Thoracic aorta (tissue), 2 donors: ENCODE results near the gene PDE10A. TPM values are rescaled to one million over a fixed set of nuclear protein-coding genes. Genes with fewer than 3 reads are reported as not detected.
A peak's percentile ranks its signal among the peaks of the same experiment; 100 is the strongest.

Experiments
- ATAC-seq: fragments of 150-250 bp; one replicate; pipeline ENCODE4 v1.8.0; 2017; ENCODE audit warnings: low read depth; ENCODE audit not compliant: insufficient number of reproducible peaks, low FRiP score
- DNase-seq: peaks from one replicate; pipeline ENCODE4 v3.0.0-alpha.2; 2020; ENCODE audit warnings: low spot score
- H3K27ac ChIP-seq, 2 donors: fragments of 200-600 bp; sonication (generic); 1 replicate in 1 of 2; 2 replicates in 1 of 2; pipeline ENCODE4 v1.5.1; 2016; ENCODE audit warnings: mild to moderate bottlenecking in 2 of 2, moderate library complexity in 2 of 2
- H3K27me3 ChIP-seq: fragments of 200-600 bp; sonication (generic); replicated peaks from 2 replicates; pipeline ENCODE4 v1.6.0; 2016; ENCODE audit warnings: mild to moderate bottlenecking; ENCODE audit not compliant: insufficient read depth
- H3K36me3 ChIP-seq: fragments of 200-600 bp; sonication (generic); one replicate; pipeline ENCODE4 v1.5.1; 2016
- H3K4me1 ChIP-seq, 2 donors: fragments of 200-600 bp; sonication (generic); 1 replicate in 1 of 2; 2 replicates in 1 of 2; pipeline versions ENCODE4 v1.5.1 to v1.6.0; 2016; ENCODE audit warnings: low read depth in 2 of 2, mild to moderate bottlenecking in 1 of 2; ENCODE audit not compliant: control insufficient read depth in 1 of 2
- H3K4me3 ChIP-seq: fragments of 200-600 bp; sonication (generic); 2 replicates; pipeline ENCODE4 v1.5.1; 2016; ENCODE audit warnings: mild to moderate bottlenecking
- H3K9me3 ChIP-seq: fragments of 200-600 bp; sonication (generic); 2 replicates; pipeline ENCODE4 v1.5.1; 2016
- total RNA-seq, 2 donors: library from RNA; depleted of rRNA; stranded (reverse); fragments of >200 nt; gene quantifications; one replicate each; pipeline versions ENCODE4 v1.1.0 to v1.2.3, GENCODE V29; 2016
- TF ChIP-seq, protein P1 (sequence below): fragments of 200-600 bp; sonication (generic); IDR thresholded peaks from one replicate; pipeline ENCODE4 v1.5.1; 2019; ENCODE audit warnings: antibody characterized with exemption

Gene PDE10A
- total RNA-seq, 2 donors from 2014 or later: 7.0 to 20.8 TPM

DNA sequence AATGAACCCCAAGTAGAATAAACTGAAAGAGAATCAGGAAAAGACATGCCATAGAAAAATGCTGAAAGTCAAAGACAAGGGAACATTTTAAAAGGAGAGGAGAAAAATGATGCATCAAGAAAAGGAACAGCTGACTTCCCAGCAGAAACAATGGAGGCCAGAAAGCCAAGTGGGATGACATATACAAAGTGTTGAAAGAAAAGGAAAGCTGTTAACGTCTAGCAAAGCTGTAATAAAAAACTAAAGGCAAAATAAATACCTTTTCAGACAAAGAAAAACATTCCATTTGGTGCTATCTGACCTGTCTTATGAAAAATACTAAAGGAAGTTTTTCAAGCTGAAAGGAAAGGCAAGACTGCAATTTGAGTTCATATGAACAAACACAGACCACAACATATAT lies 34.1 kb upstream of the PDE10A start:
- ATAC-seq: no peak

DNA sequence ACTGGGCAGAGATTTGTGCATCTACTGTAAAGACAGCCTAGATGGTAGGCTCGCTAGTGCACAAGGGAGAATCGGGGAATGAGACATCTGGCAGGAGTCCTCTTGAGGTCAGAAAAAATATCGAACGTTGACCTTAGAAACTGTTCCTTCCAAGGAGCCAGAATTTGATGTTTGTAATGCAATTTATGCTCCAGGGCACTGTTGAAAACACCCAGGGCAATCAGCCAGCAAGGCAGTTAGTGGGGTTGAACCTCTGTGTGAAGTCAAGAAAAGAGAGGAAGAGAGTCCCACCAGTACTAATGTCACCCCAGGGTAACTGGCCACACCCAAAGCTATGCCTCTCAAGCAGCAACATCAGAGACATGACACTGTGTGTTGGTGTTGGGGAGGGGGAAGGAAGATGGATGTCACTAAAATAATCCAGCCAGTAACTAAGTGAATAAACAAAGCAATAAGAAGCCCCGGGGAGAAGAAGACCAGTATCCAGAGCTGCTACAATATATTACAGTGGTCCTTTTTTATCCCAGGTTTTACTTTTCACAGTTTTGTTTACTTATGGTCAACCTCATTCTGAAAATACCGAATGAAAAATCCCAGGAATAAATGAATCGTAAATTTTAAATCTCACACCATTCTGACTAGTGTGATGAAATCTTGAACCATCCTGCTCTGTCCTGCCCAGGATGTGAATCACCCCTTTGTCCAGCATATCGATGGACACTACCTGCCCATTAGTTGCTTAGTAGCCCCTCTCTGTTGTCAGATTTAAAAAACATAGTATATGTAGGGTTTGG lies 32.9 kb upstream of the PDE10A start:
- no peak for ATAC-seq

More for the DNA sequence above, 34.1 kb upstream of the PDE10A start:
- H3K36me3 ChIP-seq: no peaks in the 10 kb centered on the region
- H3K4me3 ChIP-seq: no peak overlapping the region
- peaks cover 8% of the 10 kb centered on the region for H3K9me3 ChIP-seq
- H3K27ac ChIP-seq: no peak overlapping the region
- peaks cover 0 to 24% of the 10 kb centered on the region in 2 donors for H3K4me1 ChIP-seq
- TF ChIP-seq, protein P1, sequence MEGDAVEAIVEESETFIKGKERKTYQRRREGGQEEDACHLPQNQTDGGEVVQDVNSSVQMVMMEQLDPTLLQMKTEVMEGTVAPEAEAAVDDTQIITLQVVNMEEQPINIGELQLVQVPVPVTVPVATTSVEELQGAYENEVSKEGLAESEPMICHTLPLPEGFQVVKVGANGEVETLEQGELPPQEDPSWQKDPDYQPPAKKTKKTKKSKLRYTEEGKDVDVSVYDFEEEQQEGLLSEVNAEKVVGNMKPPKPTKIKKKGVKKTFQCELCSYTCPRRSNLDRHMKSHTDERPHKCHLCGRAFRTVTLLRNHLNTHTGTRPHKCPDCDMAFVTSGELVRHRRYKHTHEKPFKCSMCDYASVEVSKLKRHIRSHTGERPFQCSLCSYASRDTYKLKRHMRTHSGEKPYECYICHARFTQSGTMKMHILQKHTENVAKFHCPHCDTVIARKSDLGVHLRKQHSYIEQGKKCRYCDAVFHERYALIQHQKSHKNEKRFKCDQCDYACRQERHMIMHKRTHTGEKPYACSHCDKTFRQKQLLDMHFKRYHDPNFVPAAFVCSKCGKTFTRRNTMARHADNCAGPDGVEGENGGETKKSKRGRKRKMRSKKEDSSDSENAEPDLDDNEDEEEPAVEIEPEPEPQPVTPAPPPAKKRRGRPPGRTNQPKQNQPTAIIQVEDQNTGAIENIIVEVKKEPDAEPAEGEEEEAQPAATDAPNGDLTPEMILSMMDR: no peak
- H3K27me3 ChIP-seq: no peaks in the 10 kb centered on the region
- DNase-seq: no peak

DNA sequence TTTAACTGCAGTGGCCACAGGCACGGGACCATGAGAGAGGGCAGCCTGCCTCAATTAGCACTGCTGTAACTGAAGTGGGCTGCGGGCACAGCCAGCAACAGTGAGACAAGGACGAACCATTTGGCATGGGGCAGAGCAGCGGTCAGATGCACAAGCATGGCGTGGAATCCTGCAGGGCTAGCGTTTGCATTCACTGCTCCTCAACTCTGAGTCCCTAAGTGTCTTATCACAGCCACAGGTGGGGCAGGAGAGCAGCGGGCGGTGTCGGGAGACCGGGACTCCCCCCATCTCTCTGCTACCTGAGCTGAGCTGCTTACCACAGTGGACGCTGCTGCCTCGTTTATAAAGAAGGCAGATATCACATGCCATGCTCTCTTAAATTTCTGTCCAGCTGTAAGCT lies 31.3 kb upstream of the PDE10A start:
- peaks cover 8% of the 10 kb centered on the region for H3K9me3 ChIP-seq
- no peaks in the 10 kb centered on the region for H3K27me3 ChIP-seq
- H3K4me3 ChIP-seq: no peak overlapping the region
- peaks cover 0 to 11% of the 10 kb centered on the region in 2 donors for H3K4me1 ChIP-seq
- H3K36me3 ChIP-seq: no peaks in the 10 kb centered on the region
- TF ChIP-seq, protein P1: no peak
- no peak overlapping the region for H3K27ac ChIP-seq
- ATAC-seq (no peak), DNase-seq (no peak)

More for the DNA sequence above, 32.9 kb upstream of the PDE10A start:
- no peak overlapping the region for H3K27ac ChIP-seq
- no peak overlapping the region for H3K4me3 ChIP-seq
- H3K4me1 ChIP-seq: peaks cover 0 to 17% of the 10 kb centered on the region in 2 donors
- no peak for DNase-seq
- H3K9me3 ChIP-seq: peaks cover 8% of the 10 kb centered on the region
- no peaks in the 10 kb centered on the region for H3K36me3 ChIP-seq
- TF ChIP-seq, protein P1: no peak
- no peaks in the 10 kb centered on the region for H3K27me3 ChIP-seq

DNA sequence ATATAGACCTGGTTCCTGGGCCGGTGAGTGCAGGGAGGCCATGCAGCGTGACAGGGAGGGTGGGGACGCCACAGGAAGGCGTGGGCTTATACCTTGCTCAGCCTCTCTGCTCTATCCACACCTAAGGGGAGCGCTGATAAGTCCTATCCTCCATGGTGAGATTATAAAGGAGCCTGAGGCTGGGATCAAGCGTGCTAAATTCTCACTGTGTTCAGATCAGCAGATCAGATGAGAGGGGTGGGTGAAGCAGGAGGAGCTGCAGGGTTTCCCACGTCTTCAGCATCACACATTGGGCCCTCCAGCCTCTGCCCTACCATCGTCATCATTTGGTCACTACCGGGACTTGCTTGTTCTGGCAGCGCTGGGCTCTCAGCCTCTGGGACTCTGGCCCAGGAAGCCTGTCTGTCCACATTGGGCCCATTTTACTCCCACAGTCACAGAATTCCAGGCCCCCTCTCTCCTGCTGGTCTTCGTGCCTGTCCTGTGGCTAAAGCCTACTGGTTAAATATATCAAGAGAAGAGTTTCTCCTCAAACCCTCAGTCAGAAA lies 29.1 kb upstream of the PDE10A start:
- Histone ChIP-seq H3K27ac (no peak overlapping the region), H3K36me3 (no peaks in the 10 kb centered on the region), H3K4me3 (no peak overlapping the region), H3K4me1 (peaks cover 0 to 11% of the 10 kb centered on the region in 2 donors), H3K27me3 (no peaks in the 10 kb centered on the region), H3K9me3 (no peaks in the 10 kb centered on the region)
- no peak for DNase-seq
- TF ChIP-seq, protein P1: no peak
- peak; percentile 63 for ATAC-seq

DNA sequence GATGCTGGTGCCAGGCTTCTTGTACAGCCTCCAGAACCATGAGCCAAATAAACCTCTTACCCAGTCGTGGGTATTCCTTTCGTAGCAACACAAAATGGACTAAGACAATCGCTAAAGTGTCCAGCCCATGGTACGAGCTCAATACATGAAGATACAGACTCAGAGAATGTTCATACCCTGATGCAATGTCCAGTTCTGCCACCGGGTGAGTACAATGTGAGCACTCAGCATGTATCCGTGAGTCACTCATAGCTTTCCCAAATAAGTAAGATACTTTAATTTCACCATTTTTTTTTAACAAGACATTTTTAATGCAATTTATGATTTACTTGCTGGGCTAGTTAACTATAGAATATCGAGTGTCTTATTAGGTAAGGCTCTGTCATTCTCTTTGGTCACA lies 26.7 kb upstream of the PDE10A start:
- Histone ChIP-seq H3K9me3 (no peaks in the 10 kb centered on the region), H3K36me3 (no peaks in the 10 kb centered on the region), H3K27me3 (no peaks in the 10 kb centered on the region), H3K4me1 (peaks cover 0 to 11% of the 10 kb centered on the region in 2 donors), H3K4me3 (no peak overlapping the region), H3K27ac (no peak overlapping the region)
- TF ChIP-seq, protein P1: no peak
- DNase-seq (no peak), ATAC-seq (no peak)
